Measurements from ENCODE around the gene MEPCE.
A peak's percentile ranks its signal among the peaks of the same experiment; 100 is the strongest.

Gene MEPCE

GRCh38 chr7:100407285-100408180 is 22.1 kb upstream of the MEPCE start:
- no peak for DNase-seq

GRCh38 chr7:100411101-100411500 is 18.5 kb upstream of the MEPCE start:
- no peak for DNase-seq

GRCh38 chr7:100413346-100413745 is 16.3 kb upstream of the MEPCE start:
- DNase-seq, result no peak

- DNase-seq, result no peak
Observed at GRCh38 chr7:100413889-100414288, 15.7 kb upstream of the MEPCE start.

DNA sequence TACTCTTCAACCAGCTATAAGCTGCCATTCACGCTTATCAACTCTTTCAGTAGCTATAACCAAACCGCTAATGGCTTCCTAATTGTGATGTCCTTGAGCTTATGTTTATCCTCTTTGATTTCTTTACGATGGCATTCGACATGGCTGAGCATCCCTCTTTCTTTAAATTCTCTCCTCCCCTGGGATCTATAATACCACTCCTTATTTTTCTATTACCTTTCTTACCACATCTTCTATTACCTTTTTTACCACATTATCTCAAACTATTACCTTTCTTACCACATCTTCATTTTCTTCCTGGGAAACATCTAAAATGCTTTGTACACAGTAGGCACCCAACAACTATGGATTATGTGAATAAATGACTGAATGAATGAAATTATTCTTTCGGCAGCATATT is 14.2 kb upstream of the MEPCE start:
- no peak for DNase-seq

DNA sequence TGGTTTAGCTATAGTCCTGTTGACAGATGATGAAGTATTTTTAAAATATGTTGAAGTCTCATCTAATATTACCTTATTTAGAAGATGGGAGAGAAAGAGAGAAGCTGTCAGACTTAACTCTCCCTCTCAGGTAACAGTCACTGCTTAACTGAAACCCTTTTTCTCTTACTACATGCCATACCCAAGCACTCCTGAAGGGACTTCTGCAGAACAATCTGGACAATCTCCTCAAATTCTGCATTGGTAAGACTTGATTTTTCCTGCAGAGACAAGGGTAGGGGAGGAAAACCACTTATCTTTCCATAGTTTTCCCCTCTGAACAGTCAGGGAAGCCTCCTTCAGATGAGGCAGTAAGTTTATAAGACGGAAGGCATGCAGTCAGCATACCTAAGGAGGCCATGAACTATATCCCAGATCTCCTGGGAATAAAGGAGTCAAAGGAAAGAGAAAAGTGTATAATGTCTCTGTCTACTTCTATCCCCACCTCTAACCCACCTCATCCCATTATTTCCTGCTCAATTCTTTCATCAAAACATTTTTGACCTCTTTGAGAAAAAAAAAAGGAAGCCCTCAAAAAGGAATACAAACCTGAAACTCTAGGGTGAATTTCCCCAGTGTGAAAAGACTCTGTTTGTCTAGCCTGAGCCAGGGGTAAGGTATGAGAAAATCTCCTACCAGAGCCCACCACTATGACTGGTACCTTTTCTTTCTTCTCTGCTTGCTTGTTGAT is 10.5 kb upstream of the MEPCE start:
- DNase-seq, result no peak

DNA sequence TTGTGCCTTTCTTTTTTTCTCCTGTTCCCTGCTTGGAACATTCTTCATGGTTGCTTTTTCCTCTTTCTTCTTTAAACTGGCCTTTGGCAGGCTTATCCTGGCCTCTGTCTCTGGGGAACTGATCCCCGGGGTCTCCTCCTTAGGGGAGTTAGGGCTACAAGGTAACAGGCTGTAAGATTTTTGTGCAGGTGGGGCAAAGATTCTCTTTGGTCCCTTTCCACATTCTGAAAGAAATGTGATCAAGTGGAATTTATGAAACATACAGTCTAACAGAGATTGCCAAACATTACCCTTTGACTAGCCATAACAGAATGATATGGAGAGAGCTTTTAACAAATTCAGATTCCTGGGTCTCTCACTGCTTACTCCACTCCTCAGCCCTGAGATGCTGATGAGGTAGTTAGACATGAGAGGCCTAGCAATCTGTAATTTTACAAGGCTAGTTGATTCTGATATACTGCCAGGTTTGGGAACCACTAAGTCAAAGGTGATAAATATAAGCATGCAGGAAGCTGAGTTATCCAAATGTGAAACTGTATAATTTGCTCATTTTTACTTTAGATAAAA is 9.9 kb upstream of the MEPCE start:
- DNase-seq, result no peak

- no peak for DNase-seq
Observed at GRCh38 chr7:100423315-100423714, 6.3 kb upstream of the MEPCE start.

DNA sequence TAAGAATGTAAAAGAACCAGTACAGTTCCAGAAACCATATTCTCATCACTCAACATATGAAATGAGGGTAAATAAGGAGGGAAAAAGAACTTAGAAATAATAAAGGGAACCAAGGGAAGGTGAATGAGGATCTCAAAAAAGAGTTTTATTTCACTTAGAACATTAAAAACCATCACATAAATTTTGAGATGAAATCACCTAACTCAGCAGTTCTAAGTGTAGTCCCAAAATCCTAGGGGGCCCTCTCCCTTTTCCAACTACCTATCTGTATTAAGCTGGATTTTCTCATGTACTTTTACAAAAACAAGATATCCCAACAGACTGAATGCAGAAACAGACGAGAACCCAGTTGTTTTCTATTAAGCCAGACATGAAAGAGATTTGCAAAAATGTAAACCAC is 4.3 kb upstream of the MEPCE start:
- DNase-seq, result no peak

GRCh38 chr7:100426516-100426915 is 3.1 kb upstream of the MEPCE start:
- DNase-seq, result no peak

- DNase-seq, result no peak
Observed at GRCh38 chr7:100427762-100428198, 1.9 kb upstream of the MEPCE start.

- DNase-seq, result peak; percentile 79
Observed at GRCh38 chr7:100428199-100428966, 1.2 kb upstream of the MEPCE start, which contains the start of gene ZCWPW1. Gene ZCWPW1, minus strand, starts transcription at chr7:100428703. Its CDS starts 8,054 bp downstream, at chr7:100420649.

DNA sequence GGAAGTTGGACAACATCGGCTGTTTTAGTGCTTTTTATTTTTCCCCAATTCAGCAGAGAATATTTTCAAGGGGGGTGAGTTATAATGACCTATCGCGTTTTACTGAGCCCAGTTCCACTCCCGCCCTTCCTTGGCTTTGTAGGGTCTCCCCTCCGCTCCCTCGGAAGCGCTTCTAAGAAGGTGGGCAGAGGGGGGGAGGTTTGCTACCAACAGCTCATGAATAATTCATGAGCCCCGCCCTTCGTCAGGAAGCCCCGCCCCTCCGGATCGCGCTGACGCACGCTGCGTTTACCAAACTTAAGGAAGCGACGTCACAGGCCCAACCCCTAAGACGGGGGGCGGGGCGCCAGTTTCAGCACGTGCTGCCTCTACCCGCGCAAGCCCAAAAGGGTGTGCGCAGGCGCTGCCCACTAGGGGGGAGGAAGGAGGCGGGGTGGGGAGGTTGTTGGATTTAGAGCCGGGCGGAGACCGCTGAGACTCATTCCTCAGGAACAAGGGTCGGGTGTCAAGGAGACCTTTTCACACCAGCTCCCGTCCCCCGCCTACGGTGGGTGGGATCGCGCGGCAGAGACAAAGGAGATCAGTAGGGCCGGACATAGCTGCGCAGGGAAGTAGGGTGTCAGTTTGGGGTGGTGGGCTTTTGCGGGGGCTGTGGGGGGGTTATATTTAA is 529 bp upstream of the MEPCE start:
- peak; percentile 93 for DNase-seq

DNA sequence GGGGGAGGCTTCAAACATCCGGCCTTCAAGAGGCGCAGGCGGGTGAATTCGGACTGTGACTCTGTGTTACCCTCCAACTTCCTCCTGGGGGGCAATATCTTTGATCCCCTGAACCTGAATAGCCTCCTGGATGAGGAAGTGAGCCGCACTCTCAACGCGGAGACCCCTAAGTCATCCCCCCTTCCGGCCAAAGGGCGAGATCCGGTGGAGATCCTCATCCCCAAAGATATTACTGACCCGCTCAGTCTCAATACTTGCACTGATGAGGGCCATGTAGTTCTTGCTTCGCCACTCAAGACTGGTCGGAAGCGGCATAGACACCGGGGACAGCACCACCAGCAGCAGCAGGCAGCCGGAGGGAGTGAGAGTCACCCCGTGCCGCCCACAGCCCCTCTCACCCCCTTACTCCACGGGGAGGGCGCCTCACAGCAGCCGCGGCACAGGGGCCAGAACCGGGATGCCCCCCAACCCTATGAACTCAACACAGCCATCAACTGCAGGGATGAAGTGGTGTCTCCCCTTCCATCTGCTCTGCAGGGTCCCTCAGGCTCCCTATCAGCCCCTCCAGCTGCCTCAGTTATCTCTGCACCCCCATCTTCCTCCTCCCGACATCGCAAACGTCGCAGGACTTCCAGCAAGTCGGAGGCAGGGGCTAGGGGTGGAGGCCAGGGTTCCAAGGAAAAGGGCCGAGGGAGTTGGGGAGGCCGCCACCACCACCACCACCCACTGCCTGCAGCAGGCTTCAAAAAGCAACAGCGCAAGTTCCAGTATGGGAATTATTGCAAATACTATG is 1.1 kb downstream of the MEPCE start:
- DNase-seq, result no peak

DNA sequence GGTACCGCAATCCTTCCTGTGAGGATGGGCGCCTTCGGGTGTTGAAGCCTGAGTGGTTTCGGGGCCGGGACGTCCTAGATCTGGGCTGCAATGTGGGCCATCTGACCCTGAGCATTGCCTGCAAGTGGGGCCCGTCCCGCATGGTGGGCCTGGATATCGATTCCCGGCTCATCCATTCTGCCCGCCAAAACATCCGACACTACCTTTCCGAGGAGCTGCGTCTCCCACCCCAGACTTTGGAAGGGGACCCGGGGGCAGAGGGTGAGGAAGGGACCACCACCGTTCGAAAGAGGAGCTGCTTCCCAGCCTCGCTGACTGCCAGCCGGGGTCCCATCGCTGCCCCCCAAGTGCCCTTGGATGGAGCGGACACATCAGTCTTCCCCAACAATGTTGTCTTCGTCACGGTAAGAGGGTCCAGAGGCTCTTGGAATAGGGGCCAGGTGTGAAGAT is 1.7 kb downstream of the MEPCE start:
- no peak for DNase-seq

DNA sequence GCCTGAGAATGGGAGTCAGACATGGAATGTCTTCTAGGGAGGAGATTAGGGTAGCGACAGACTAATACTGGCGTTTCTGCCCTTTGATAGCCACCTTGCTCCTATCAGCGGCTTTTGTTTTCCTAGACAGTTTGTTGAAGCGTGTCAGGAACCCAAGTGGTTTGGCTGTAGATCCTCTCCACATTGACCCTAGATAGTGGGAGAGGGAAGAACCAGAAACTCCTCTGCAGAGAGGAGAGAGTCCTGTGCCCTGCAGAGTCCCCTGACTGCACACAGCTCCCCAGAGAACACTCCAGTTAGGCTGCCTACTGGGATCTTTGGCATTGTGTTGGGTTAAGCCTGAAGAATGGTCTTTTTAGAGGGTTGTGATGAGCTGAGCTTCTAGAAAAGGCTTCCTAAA is 2.4 kb downstream of the MEPCE start:
- no peak for DNase-seq

DNA sequence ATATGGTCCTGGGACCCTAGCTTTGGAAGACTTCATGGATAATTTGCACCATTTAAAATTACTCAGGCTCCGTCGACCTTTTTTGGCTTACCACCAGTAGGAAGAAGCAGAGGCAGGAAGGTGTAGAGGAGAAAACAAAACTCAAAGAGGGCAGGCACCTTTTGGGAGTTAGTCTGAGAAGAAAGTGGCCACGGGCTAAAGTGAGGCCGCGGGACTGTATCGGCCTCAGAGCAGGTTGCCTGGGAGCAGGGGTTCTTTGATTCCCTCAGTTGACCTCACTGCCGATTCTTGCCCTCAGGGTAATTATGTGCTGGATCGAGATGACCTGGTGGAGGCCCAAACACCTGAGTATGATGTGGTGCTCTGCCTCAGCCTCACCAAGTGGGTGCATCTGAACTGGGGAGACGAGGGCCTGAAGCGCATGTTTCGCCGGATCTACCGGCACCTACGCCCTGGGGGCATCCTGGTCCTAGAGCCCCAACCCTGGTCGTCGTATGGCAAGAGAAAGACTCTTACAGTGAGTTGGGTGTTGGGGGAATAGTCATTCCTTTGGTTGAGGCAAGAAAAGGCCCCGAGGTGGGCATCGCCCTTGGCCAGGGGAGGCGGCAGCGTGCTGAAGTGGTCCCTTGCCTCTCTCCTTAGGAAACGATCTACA is 3.1 kb downstream of the MEPCE start:
- DNase-seq, result no peak

DNA sequence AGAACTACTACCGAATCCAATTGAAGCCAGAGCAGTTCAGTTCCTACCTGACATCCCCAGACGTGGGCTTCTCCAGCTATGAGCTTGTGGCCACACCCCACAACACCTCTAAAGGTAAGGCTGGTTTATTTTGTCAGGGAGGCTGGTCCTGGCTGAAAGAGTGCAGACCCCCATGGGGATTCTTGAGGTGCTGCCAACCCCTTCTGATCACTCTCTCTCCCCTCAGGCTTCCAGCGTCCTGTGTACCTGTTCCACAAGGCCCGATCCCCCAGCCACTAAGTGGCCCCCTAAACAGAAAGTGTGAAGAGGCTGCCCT is 3.6 kb downstream of the MEPCE start:
- DNase-seq, result no peak

GRCh38 chr7:100433592-100434296 is 4.1 kb downstream of the MEPCE start:
- DNase-seq, result no peak
